ENCODE measurements around the gene NEDD4L.

Gene NEDD4L

DNA sequence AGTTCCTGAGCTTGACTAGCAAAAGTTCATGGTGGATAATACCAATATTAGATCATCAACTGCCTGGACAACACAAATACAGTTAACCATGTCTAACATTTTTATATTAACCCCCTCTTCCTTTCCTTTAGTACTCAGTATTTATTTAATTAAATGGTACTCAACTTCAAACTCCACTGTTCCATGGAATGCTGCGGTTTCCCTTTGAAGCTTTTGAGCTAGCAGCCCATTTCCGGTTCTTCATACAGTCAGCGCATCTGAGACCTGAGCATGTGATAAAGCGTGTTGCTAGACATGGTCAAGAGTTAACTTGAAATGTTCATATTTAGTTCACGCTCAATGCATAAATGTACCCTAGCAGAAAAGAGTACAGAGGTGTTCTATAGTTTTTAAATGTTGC is 306.5 kb downstream of the NEDD4L start:
- no peak for DNase-seq
- intact Hi-C loops (cut with DNase I): no loop called here

DNA sequence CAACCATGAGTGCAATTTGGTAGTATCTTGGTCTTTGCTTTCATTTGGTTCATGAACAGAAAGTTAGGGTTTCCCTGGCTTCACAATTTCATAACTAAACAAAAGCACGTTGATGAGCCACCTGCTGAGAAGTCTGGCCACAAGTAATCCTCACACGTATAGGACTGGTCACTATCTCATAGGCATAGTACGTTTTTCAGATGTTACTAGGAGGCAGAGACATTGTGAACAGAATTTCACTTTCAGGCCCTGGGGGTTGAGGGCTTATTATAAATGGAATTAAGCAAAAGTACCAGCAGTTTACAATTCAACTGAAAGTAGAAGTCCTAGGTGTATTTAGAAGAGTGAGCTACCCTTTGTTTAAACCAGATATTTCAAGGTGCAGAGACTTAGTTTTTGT is 307.8 kb downstream of the NEDD4L start:
- no peak for DNase-seq
- intact Hi-C loops (cut with DNase I): no loop called here

DNA sequence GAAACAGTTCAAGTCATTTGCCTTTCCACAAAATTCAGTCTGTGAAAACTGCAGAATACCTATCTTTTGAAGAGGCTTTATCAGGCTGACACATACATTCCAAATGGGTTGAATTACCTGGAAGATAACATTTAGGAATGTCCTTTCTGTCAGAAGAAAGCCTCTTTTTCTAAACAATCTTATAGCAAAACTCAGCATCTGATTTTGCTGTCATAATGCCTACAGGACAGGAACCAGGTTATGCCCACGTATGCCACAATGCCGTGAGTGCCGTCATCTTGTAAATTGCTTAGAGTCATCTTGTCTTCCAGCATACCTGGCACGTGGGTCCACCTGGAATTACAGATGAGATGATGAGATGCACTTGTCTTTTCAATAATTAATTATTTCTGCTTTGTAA is 309.6 kb downstream of the NEDD4L start:
- no peak for DNase-seq
- intact Hi-C loops (cut with DNase I): no loop called here

DNA sequence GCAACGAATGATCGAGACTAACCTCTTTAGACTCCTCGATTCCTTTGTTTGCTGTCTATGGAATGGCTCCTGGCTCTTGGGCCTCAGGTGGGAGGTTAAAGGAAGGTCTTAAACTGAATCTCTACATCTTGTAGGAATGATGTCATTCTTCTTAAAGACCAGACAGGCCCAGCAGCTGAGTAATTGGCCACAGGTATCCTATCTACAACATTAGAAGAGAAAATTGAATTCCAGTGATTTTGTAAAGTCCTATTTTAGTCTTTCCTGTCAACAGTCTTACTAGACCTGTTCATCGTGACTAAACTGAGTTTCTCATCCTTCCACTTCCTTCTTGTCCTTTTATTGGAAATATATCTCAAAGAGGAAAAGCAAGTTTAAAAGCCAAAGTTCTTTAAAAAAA is 310.0 kb downstream of the NEDD4L start:
- intact Hi-C loops (cut with DNase I): no loop called here

DNA sequence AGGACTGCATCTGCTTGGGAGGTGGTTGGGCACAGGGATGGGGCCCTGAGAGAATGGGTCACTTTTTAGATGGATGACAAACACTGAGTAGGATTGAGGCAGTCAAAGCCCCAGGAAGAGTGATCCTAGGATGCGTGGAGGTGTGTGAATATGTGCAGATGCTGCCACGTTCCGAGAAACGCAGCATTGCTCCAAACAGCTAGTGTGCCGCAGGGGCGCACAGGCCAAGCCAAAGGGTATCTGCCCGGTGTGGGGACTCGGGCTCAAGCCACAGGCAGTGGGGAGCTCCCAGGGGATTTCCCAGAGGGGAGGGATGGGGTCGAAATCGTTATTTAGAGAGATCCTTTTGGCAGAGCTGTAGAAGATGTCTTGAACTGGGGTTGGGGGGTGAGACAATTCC is 310.8 kb downstream of the NEDD4L start:
- DNase-seq: no peak
- intact Hi-C loops (cut with DNase I): no loop called here

More for the DNA sequence above, 310.0 kb downstream of the NEDD4L start:
- DNase-seq: no peak

DNA sequence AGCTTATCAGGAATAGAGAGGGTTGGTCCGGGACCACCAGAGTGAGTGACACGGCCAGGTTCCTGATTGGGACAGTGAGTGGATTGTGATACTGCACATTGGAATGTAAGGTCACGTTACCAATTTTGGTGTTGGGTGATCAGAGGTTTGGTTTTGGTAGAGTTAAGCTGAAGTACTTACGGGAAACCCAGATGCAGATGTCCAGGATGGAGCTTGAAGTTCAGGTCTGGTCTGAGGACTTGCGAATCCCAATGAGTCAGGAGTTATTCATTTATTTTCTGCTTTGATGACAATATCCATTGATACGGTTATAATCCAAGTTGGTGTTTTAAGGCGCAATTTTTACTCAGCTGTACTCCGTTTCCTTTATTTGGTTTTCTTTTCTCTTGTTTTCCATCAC is 311.2 kb downstream of the NEDD4L start:
- intact Hi-C loops (cut with DNase I): no loop called here
- no peak for DNase-seq

DNA sequence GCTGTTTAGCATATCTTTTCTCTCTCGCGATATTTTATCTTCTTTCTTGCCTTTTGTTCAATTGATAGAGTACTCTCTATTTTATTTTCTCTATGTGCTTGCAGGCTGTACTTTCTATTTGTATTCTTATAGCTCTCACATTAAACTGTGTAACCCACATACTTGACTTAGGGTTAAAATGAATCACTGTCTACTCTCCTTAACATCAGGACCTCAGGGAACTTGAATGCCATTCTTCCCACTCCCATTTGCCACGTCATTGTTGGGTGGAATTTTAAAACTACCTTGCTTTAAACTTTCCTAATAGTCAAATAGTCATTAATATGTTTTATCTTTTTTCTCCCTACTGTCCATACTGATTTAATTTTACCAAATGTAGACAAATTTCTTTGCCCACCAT is 315.2 kb downstream of the NEDD4L start:
- no peak for DNase-seq
- intact Hi-C loops (cut with DNase I): no loop called here

DNA sequence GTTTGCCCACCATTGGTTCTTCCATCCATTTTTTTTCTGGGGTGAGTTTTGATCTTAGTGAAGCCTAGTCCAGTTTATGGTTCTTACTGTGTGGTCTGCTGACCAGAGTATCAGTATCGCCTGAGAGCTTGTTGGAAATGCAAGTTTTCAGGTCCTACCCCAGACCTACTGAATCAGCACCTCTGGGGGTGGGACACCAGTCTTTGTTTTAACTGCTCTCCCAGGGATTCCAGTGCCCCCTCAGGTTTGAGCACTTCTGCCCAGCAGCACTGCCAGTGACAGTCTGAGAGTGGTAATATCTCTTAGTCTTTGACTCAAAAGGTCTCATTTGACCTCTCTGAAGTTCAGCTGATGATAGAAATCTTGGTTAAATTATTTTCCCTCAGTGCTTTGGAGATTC is 315.6 kb downstream of the NEDD4L start:
- no peak for DNase-seq
- intact Hi-C loops (cut with DNase I): no loop called here

DNA sequence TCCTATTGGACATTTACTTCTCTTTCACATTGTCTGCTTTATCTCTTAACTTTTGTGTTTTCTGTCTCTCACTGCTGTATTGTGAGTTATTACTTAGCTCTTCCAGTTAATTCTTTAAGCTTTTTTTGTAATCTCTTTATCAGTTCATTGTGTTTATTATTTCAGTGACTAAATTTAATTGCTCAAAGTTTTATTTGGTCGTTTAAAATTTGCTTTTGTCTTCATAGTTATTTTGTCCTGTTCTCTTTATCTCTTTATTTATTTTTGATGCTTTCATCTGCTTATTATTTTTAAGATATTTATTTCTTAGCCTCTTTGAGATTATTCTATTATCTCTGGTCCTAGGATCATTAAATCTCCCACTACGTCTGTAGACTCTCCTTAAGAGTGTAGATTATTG is 316.3 kb downstream of the NEDD4L start:
- no peak for DNase-seq
- intact Hi-C loops (cut with DNase I): no loop called here

DNA sequence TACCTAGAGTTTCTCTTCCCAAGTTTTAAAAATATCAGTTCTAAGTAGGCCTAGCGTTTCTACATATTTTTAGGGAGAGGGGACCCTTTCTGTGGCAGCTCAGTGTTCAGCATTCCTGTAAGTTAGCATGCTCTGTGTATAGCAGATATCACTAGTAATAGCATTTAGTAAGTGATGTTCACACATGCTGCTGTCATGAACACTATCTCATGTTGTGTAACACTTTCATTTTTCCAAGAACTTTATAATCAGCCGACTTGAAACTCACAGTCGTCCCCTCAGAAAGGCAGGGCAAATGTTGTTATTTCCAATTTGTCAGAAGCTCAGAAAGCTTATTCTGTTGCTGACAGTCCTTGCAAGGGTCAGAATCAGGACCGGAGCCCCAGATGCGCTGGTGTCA is 317.2 kb downstream of the NEDD4L start:
- no peak for DNase-seq
- intact Hi-C loops (cut with DNase I): no loop called here

DNA sequence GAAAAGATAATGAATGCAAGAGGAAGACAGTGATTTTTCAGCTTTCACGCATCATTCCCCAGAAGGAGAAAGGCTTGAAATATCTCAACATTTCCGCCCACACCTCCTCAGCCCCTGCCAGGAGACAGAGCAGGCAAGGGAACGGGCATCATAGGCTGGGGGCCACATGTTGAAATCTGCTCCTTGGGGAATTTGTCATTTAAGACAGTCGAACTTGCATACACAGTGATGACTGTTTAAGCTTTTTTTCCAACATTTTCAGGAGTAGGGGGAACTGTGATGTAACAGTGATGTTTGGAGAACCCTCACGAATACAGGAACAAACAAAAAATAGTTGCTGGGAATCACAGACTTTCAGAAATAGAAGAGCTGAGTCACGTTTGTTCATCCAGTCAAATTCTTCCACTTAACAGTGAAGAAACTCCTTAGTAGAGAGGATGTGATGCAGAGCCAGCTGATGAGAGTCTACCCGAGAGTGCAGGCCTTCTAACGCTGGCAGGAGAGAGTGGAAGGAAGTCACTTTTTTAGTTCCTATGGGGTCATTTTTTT is 318.1 kb downstream of the NEDD4L start:
- peak in 19 of 42 donors; percentile 21 to 80 (median 48) for DNase-seq

DNA sequence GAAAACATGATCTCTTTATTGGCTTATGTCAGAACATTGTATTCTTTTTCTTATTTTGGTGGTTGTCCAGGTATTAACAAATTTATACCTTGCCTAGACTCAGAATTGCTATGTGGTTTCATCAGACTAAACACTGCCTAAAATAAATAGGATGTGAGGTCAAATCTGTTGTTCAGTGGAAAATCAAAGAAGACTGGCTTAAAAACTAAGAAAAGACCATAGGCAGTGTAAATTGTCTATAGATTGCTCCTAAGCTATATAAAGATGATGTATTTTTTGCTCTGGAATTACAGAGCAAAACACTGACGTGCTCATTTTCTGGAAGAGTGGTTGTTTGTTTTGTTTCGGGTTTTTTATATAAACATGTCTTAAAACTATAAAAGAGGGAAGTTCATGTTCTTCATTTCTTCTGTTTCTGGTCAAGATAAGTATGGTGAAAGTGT is 318.8 kb downstream of the NEDD4L start:
- intact Hi-C loops (cut with DNase I): no loop called here
- no peak for DNase-seq

More for the DNA sequence above, 318.1 kb downstream of the NEDD4L start:
- intact Hi-C loops (cut with DNase I): no loop called here

DNA sequence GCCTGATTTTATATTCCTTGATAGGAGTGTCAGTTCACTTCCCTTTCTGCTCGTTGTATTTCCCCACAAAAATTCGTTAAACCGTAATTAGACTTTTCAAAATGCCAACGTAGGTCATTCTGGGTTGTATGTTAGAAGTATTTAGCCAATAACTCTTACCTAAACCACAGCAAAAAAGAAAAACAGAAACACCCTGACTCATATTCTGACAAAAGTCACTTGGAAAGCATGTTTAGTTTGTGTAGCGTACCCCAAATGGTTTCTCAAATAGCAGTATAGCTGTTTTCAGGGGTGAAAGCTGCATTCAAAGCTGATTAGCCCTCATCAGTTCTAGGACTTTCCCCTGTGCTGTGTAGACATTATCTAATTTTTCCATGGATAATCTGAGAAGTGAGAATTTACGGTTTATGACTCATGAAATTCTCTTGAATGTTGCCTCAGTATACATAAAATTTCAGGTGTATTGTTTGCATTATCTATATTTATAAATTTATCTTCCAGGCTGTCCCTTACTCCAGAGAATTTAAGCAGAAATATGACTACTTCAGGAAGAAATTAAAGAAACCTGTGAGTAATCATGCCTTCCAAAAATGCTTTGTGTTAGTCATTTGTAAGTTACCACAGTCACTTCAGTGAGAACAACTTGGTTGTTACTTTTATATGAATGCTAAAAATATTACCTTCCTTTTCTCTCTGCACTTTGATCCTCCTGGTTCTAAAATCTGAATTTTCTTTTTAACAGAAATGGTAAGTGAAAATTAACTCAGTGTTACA is 319.9 kb downstream of the NEDD4L start:
- intact Hi-C loops (cut with DNase I): no loop called here
- DNase-seq: no peak

DNA sequence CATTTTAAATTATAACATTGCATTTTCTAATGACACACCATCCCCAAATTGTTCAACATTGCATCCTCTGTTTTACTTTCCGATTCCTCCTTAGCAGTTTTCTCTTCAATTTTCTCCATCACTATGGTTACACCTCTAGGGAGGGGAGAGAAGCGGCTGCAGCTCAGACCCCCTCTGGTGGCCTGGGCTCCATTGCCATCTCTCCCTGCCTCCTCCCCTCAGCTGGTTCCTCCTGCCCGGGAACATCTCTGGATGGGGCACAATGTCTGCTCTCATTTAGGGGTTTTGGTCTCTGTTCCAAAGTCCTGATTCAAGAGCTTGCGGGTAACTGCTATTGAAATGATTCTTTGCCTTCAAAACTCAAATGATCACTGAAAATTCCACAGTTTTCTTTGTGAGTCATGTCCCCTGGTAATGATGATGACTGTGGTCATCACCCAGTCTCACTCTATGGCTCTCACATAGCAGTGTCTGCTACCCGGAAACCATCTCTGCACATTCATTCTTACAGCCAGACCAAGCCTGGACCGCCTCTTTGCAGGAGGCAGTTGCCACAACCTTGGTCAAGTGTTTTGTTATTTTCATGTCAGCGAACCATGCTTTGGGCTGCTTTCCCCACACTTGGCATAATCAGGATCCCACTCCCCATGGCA is 321.0 kb downstream of the NEDD4L start:
- no peak for DNase-seq
- intact Hi-C loops (cut with DNase I): no loop called here

DNA sequence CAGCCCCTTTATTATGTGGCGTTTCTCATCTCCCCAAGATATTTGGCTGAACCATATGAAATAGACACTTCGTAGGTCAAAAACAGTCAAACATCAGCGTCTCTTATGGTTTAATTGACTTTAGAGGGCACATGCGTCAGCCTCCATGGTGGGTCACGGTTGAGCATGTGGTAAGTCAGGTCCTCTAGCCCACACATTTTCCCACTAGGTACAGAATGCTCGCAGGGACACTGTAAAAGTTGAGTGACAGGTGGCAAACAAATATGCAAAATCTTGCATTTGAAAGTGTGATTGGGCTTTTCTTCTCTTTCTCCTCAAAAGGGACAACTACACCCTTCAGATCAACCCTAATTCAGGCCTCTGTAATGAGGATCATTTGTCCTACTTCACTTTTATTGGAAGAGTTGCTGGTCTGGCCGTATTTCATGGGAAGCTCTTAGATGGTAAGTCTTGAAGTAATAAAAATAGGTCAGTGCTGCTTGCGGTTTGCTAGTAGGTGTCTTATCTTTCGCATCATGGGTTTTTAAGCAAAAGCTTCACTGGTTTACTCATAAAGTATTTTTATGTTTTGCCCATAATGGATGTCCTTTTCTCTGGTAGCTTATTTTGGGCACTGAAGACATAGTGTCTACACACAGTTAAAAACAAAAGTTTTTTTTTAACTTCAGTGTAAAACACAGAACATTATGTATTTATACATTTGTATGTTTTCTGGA is 323.6 kb downstream of the NEDD4L start:
- intact Hi-C loops (cut with DNase I): no loop called here

DNA sequence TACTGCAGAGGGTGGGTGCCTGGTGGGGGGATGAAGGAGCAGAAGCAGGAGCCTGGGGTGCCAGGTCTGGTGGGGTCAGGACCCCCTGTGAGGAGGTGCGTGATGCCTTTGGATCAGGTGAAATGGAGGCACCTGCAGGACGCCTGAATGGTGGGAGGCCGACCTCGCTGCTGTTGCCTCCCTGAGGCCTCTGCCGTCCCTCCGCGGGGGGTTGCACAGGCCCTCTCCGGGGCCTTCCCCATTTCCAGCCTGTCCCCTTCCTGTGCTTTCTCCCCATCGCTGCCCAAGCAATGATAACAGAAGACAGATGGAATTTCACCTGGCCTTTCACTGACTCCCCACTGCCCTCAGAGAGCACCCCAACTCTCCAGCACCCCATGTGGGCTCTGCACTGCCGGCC is 325.6 kb downstream of the NEDD4L start:
- intact Hi-C loops (cut with DNase I): no loop called here
- DNase-seq: no peak

More for the DNA sequence above, 323.6 kb downstream of the NEDD4L start:
- no peak for DNase-seq

DNA sequence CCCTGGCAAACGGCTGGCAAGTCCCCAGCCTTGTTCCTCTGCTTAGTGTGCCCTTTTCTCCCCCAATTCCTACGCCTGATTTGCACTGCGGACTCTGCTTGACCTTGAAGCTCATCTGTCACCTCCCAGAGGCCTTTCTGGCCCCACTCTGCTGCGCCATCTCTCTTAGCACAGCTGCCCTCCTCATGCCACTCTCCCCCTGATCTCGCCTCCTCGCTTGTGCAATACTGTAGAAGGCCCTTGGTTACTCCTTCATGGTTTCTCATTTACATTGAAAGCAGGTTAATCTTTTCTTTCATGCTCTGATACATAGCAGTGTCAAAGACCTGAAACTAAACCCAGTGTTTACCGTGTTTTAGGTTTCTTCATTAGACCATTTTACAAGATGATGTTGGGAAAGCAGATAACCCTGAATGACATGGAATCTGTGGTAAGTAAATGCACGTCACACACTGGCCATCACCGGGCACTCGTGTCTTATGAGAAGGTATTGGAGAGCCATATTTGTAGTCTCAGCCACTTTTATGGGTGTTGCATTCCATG is 326.1 kb downstream of the NEDD4L start:
- intact Hi-C loops (cut with DNase I): no loop called here
- no peak for DNase-seq

DNA sequence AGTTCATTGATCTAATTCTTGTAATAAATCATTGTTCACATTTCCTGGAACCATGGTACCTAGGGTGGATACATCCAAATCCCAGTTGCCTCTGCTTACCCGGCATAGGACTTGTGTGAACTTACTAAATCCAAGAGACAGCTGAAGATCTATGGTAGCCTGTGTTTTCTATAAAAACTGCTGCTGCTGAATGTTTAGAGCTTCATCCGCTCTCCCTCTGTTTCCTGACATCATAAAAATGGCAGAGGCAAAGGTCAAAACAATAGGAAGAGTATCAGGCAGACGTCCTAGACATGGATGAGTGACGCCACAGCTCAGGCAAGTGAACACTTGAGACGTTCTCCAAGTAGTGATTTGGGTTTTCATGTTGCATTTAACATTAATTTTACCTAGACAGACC is 326.6 kb downstream of the NEDD4L start:
- DNase-seq: no peak
- intact Hi-C loops (cut with DNase I): no loop called here

DNA sequence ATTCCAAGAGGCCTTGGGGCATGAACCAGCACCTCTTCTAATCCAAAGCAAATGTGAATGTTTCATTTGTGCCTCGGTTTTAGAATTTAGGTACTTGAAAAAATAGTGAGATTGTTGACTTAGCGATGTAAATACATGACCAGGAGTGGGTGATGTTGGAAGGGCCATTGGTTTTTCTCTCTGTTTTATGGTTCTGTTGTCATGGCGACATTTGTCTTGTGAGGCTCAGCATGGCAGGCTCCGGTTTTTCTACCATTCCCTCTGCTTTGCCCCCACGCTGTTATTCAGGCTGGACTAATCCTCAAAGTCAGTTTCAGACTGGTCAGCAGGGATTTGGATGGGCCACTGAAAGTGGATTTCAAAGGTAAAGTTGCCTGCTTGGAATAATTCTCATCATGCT is 329.5 kb downstream of the NEDD4L start:
- intact Hi-C loops (cut with DNase I): no loop called here
- no peak for DNase-seq

DNA sequence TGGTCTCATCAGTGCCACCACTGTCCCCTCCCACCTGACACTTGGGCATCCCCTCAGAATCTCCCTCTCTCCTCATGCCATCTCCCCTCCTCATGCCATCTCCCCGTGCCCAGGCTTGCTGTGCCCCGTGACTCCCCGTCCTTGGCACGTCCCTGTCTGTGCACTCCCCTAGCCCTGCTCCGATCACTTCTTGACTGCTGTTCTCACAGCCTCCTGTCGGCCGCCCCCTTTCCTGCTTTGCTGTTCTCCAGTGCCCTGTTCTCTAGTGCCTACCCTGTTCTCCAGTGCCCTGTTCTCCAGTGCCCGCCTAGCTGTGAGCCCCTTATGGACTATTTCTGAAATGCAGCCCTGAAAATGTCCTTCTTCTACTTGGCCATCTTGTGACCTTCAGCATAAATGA is 331.0 kb downstream of the NEDD4L start:
- DNase-seq: no peak
- intact Hi-C loops (cut with DNase I): no loop called here

Data from head of caudate nucleus (tissue), 42 donors.